Muscle of back (tissue), 11 donors: ENCODE results near the gene OBP2A. TPM values are rescaled to one million over a fixed set of nuclear protein-coding genes. Genes with fewer than 3 reads are reported as not detected.

Experiments
- DNase-seq, 3 donors: peaks; one replicate each; pipeline versions ENCODE4 v3.0.0 to v3.0.0-alpha.2; 2013
- polyA plus RNA-seq, 10 donors: library from polyadenylated mRNA; unstranded; fragments of 120-200 nt; gene quantifications; one replicate each; pipeline ENCODE4 v1.2.1, GENCODE V29; 2013; ENCODE audit not compliant: insufficient read length in 10 of 10

Gene OBP2A
- polyA plus RNA-seq, 10 donors = not detected

- DNase-seq = no peak
Observed at GRCh38 chr9:135577256-135577655, 31.3 kb downstream of the OBP2A start.

GRCh38 chr9:135579356-135579755, 33.4 kb downstream of the OBP2A start:
- DNase-seq = no peak

- DNase-seq = no peak
Observed at GRCh38 chr9:135579889-135580660, 34.1 kb downstream of the OBP2A start.

- no peak for DNase-seq
Observed at GRCh38 chr9:135580664-135581380, 34.9 kb downstream of the OBP2A start.

GRCh38 chr9:135581636-135582426, 35.9 kb downstream of the OBP2A start:
- DNase-seq = no peak

- DNase-seq = no peak
Observed at GRCh38 chr9:135582541-135582940, 36.6 kb downstream of the OBP2A start.

- DNase-seq = no peak
Observed at GRCh38 chr9:135582966-135583687, 37.2 kb downstream of the OBP2A start.

- no peak for DNase-seq
Observed at GRCh38 chr9:135583688-135584011, 37.7 kb downstream of the OBP2A start.

- no peak for DNase-seq
Observed at GRCh38 chr9:135584371-135584770, 38.4 kb downstream of the OBP2A start.

- no peak for DNase-seq
Observed at GRCh38 chr9:135584934-135585333, 39.0 kb downstream of the OBP2A start.

GRCh38 chr9:135586601-135587109, 40.7 kb downstream of the OBP2A start:
- no peak for DNase-seq

GRCh38 chr9:135587658-135588057, 41.7 kb downstream of the OBP2A start:
- DNase-seq = no peak

- DNase-seq = no peak
Observed at GRCh38 chr9:135588371-135588770, 42.4 kb downstream of the OBP2A start.

GRCh38 chr9:135588886-135589595, 43.1 kb downstream of the OBP2A start:
- DNase-seq = no peak

GRCh38 chr9:135589596-135590485, 43.9 kb downstream of the OBP2A start:
- DNase-seq = no peak

GRCh38 chr9:135590486-135591079, 44.7 kb downstream of the OBP2A start:
- no peak for DNase-seq

- DNase-seq = no peak
Observed at GRCh38 chr9:135591506-135592330, 45.8 kb downstream of the OBP2A start.

GRCh38 chr9:135592331-135592590, 46.3 kb downstream of the OBP2A start:
- no peak for DNase-seq

GRCh38 chr9:135592625-135593024, 46.7 kb downstream of the OBP2A start:
- DNase-seq = no peak
